GM18873 (cell line): ENCODE data around the gene OTUD1.

Source experiments
- ATAC-seq: cut with Tn5 transposase; IDR thresholded peaks from one replicate; pipeline ENCODE4 v1.9.1; 2021; ENCODE audit warnings: mild to moderate bottlenecking, moderate library complexity, moderate number of reproducible peaks; ENCODE audit not compliant: unreplicated experiment, low FRiP score

OTUD1 gene

GRCh38 chr10:23459308-23459939 is 20.5 kb downstream of the OTUD1 start:
- ATAC-seq: no peak

DNA sequence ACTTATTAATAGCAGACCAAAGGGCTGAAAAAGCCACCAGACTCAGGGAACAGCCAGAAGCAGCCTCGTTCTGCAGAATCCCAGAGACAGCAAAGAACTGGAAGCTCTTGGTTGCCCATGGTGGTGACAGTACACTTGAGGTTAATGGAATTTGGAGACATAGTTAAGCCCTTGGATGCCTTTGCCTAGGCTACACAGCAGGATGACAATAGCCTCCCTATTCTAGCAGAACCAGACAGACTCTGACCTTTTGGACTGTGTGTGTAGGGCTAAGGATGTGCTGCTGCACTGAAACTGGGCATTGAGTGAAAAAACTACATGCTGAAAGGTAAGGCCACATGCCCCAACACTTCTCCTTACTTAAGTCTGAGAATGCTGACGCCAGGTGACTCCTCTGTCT is 22.7 kb downstream of the OTUD1 start:
- ATAC-seq: no peak

DNA sequence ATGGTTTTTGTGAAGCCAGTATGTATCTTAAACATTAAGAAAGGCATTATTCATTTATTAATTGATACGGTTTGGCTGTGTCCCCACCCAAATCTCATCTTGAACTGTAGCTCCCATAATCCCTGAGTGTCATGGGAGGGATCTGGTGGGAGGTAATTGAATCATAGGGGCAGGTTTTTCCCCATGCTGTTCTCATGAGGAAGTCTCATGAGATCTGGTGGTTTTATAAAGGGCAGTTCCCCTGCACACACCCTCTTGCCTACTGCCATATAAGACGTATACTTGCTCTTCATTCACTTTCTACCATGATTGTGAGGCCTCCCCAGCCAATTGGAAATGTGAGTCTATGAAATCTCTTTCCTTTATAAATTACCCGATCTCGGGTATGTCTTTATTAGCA is 28.1 kb downstream of the OTUD1 start:
- ATAC-seq: no peak

GRCh38 chr10:23467548-23467947 is 28.7 kb downstream of the OTUD1 start:
- no peak for ATAC-seq

- no peak for ATAC-seq
Observed at GRCh38 chr10:23469596-23470237, 30.8 kb downstream of the OTUD1 start.

- ATAC-seq: no peak
Observed at GRCh38 chr10:23472181-23472580, 33.3 kb downstream of the OTUD1 start.

DNA sequence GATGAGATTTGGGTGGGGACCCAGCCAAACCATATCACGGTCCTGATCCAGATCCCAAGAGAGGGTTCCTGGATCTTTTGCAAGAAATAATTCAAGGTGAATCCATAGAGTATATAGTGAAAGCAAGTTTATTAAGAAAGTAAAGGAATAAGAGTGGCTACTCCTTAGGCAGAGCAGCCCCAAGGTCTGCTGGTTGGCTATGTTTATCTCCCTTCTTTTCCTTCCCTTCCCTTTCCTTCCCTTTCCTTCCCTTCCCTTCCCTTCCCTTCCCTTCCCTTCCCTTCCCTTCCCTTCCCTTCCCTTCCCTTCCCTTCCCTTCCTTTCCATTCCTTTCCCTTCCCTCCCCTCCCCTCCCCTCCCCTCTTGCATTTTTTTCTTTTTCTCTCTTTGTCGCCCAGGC is 35.2 kb downstream of the OTUD1 start:
- ATAC-seq: no peak

GRCh38 chr10:23474626-23475025 is 35.8 kb downstream of the OTUD1 start:
- no peak for ATAC-seq

DNA sequence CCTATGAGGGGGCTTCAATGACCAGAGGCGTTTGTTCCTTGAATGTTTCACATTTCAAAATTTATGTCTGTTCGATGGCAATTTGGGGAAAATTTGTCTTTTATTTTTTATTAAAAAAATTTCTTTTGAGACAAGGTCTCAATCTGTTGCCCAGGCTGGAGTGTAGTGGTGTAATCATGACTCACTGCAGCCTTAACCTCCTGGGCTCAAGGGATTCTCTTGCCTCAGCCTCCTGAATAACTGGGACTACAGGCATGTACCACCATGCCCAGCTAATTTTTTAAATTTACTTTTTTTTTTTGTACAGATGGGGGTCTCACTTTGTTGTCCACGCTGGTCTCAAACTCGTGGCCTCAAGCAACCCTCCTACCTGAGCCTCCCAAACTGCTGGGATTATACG is 39.7 kb downstream of the OTUD1 start:
- no peak for ATAC-seq

- ATAC-seq: no peak
Observed at GRCh38 chr10:23479798-23480473, 41.1 kb downstream of the OTUD1 start.

DNA sequence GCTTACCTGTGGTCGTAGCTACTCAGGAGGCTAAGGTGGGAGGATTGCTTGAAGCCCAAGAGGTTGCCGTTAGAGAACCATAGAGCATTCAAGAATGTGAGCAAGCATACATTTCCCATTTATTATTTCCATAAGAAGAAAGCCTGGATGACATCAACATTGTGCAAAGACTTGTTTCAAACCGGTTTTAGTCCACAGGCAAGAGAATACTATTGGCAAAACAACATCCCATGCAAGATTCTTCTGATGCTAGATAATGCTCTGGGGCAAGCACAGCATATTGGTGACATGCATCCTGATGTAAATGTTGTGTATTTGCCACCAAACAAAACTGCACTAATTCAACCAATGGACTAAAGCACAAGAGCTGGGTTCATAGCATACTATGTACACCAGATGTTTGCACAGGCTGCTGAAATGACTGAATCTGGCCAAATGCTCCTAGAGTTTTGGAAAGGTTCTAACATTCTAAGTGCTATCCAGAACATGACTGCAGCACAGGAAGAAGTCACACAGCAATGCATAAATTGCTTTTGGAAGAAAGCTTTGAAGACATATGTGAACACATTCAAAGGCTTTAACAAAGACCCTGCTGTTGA is 42.6 kb downstream of the OTUD1 start:
- no peak for ATAC-seq

DNA sequence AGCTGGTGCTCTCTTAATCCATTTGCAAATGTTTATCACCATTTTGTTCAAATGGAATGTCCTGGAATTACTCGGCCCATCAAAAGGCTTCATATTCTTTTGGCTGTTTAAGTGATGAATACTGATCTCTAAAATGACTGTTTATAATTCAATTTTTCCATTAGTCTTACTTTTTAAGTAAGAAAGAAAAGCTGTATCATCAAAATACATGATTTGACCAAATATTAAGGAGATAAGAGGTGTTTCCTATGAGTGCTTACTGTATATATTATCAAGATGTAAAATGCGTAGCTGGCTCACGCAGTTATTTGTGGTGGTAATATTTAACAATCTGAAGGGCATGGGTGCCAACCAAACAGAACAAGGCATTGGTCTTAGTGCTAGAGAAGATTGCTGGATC is 51.2 kb downstream of the OTUD1 start:
- no peak for ATAC-seq
